Left forelimb (tissue), 1 donor: Measurements from ENCODE around the gene OSGEPL1.
"Not testable (repeated sequence)": the region's sequence is repeated elsewhere in the genome, so short reads cannot be mapped to it uniquely, and the experiment has no call there.

Experiments
- DNase-seq: peaks from one replicate; pipeline ENCODE4 v3.0.0-alpha.2; 2018; ENCODE audit warnings: low spot score

OSGEPL1 gene

GRCh38 chr2:189729430-189729829 is 33.2 kb downstream of the OSGEPL1 start:
- no peak for DNase-seq

GRCh38 chr2:189726849-189727248 is 35.7 kb downstream of the OSGEPL1 start:
- no peak for DNase-seq

- no peak for DNase-seq
These were observed 36.3 kb downstream of the OSGEPL1 start for GRCh38 chr2:189726271-189726670.

- no peak for DNase-seq
These were observed 39.4 kb downstream of the OSGEPL1 start for GRCh38 chr2:189723192-189723591.

GRCh38 chr2:189719571-189719970 is 43.0 kb downstream of the OSGEPL1 start:
- DNase-seq, result no peak

- not testable (repeated sequence) for DNase-seq
These were observed 45.0 kb downstream of the OSGEPL1 start for GRCh38 chr2:189717593-189717992.

- no peak for DNase-seq
These were observed 52.9 kb downstream of the OSGEPL1 start for GRCh38 chr2:189709501-189710221.

GRCh38 chr2:189702071-189702470 is 60.5 kb downstream of the OSGEPL1 start:
- DNase-seq, result no peak

- DNase-seq, result no peak
These were observed 61.9 kb downstream of the OSGEPL1 start for GRCh38 chr2:189700681-189701080.

GRCh38 chr2:189698020-189698887 is 64.3 kb downstream of the OSGEPL1 start:
- DNase-seq, result no peak
